Stimulated activated CD4-positive, alpha-beta T cell treated with anti-CD3 and anti-CD28 coated beads, Interleukin-1b, Interleukin-23, amount 100 ng/mL, for 4 hours (primary cell): ENCODE measurements around the gene RAB3C.
"Not testable (repeated sequence)": the region's sequence is repeated elsewhere in the genome, so short reads cannot be mapped to it uniquely, and the experiment has no call there.

Experiments used
- DNase-seq, 2 donors: peaks; one replicate each; pipeline ENCODE4 v3.0.0-alpha.2; 2020; ENCODE audit warnings: low read depth in 2 of 2

The RAB3C gene, protein sequence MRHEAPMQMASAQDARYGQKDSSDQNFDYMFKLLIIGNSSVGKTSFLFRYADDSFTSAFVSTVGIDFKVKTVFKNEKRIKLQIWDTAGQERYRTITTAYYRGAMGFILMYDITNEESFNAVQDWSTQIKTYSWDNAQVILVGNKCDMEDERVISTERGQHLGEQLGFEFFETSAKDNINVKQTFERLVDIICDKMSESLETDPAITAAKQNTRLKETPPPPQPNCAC

DNA sequence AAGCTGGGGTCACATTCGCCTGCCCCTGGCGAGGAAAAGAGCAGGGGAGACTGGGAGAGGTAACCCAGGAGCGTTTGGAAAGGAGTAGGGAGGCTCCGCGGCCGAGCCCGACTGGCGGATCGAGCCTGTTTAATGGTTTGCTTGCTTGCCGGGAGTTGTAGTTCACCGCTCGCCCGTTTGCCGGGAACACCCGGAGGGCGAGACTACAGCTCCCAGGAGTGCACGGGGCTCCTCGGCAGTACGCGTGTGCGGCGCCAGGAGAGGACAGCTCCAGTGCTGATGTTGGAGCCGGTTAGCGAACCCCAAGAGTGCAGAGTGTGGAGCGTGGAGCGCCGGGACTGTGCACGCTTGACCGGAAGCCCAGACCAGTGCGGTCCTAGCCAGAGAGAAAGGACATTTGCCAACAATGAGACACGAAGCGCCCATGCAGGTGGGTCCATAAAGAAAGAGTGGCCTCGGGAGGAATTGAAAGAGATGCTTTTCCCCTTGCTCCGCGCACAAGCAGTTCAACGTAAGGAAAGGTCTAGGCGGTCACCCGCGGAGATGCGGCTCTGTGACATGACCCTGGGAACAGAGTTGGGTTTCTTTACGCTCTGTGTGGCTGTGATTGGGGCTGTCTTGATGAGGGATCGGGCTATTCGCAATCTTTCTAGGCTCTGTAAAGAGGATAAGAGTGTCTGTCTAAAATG is at the start of gene RAB3C:
Gene RAB3C (plus strand): TSS at position 273 of the 689 bp plus-strand sequence. CDS start 134 bp downstream, at position 407.
- DNase-seq = peak in 1 of 2 donors; percentile 31

DNA sequence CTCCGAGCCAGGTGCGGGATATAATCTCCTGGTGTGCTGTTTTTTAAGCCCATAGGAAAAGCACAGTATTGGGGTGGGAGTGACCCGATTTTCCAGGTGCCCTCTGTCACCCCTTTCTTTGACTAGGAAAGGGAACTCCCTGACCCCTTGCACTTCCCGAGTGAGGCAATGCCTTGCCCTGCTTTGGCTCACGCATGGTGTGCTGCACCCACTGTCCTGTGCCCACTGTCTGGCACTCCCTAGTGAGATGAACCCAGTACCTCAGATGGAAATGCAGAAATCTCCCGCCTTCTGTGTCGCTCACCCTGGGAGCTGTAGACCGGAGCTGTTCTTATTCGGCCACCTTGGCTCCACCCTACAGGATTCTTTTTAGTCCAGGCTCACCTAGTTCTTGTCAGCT is 40.9 kb upstream of the RAB3C start:
- DNase-seq = not testable (repeated sequence)

DNA sequence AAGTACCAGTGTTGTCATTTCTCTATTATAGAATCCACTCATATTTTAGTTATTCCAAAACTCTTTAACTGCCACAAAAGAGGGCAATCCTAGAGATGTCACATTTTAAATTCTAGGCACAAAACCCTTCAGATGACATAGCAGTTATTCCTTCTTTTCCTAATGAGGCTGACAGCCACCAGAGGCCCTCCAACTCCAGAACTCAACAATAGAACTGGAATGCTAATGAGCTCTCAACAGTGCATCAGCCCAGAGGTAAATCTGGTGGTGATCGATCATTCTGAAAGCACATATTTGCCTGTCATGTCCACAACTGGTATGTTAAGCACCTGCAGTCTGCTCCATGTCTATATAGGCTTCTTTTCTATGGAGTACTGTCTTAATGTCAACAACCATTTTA is 40.2 kb upstream of the RAB3C start:
- no peak for DNase-seq

DNA sequence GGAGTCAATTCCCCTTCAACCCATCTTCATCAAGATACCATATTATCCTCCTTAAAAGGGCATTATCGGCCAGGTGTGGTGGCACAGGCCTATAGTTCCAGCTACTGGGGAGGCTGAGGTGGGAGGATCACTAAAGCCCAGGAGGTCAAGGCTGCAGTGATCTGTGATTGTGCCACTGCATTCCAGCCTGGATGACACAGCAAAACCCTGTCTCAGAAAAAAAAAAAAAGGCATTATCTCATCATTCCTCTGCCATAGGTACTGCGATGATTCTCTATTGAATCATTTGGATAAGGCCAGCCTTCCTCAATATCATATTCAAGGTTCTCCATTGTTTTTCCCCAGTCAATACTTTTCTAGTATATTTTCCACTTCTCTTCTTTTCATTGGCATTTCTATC is 39.2 kb upstream of the RAB3C start:
- no peak for DNase-seq

DNA sequence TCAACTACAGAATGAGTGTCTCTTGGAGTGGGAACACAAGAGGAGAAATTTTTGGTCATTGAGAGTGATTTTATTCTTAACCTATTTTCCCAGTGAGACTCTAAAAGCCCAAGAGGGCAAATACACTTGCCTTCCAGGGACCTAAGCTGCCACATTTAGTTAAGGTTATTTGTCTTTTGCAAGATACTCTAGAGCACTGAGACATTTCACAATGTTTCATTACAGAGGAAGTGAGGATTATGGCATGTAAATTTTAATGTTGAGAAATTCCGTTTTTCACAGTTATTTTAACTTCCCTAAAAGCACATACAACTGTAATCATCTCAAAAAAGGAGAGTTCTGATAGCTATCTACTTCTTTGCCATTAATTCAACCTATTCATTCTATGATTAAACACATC is 38.7 kb upstream of the RAB3C start:
- DNase-seq = no peak

DNA sequence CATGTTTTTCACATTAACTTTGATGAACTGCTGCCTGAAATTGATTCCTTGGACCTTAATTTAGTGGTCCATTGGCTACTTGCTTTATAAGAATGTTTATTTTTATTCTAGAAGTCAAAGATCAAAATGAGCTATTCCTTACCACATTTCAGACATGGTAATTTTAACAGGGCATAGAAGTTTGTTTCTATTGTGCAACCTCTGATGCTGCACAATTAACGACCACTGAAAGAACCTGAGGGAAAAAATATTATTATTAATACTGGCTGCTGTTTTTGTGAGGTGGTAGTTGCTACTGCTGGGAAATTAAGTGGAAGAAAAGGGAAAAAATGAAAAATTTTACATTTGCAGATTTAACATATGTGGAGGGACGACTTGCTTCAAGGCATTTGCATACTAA is 37.9 kb upstream of the RAB3C start:
- no peak for DNase-seq

DNA sequence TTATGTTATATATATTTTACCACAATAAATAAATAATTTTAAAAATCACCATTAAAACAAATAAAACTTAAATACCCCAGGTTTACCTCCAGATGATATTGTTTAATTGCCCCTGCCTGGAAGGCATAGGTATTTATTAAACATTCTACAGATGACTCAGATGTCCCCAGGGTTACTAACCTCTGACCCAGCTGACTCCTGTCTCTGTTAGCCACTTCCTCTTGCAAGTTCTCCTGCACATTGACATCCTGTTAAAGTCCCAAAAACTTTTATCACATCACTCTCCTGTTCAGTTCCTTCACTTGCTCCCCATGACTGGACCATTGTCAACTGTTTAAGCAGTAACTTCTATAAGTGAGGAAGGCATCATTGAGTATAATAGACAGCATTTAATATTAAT is 37.0 kb upstream of the RAB3C start:
- no peak for DNase-seq

DNA sequence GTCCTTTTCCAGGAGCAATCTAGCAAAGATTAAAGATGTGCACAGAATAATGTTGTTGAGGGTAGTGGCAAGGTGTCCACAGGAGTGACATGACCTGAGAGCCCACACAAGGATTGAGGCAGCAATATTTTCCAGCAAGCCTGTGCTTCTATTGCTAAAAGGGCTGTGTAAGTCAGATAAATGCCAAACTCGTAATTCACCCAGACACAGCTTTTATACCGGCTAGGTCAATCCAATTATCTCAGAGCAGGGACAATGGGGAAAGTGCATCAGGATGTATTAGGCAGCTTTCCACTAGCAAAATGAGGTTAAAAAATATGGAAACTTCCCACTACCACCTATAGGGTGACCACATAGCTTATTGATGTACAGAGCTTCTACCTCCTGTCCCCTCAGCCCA is 34.8 kb upstream of the RAB3C start:
- DNase-seq = no peak

DNA sequence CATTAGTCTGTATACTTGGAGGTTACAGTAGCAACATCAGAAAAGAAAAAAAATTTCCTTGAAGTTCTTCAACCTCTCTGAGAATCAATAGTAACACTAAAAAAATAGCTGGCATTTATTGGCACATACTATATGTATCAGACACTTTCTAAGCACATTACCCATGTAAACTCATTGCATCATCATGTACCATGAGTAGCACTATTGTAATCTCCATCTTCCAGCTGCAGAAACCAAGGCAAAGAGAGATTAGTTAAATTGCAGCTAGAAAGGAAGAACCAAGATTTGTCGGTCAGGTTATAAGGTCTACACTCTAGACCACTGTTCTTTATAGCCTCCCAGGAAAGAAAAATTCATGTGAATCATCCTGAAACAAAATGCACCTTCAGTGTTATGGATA is 31.4 kb upstream of the RAB3C start:
- no peak for DNase-seq

DNA sequence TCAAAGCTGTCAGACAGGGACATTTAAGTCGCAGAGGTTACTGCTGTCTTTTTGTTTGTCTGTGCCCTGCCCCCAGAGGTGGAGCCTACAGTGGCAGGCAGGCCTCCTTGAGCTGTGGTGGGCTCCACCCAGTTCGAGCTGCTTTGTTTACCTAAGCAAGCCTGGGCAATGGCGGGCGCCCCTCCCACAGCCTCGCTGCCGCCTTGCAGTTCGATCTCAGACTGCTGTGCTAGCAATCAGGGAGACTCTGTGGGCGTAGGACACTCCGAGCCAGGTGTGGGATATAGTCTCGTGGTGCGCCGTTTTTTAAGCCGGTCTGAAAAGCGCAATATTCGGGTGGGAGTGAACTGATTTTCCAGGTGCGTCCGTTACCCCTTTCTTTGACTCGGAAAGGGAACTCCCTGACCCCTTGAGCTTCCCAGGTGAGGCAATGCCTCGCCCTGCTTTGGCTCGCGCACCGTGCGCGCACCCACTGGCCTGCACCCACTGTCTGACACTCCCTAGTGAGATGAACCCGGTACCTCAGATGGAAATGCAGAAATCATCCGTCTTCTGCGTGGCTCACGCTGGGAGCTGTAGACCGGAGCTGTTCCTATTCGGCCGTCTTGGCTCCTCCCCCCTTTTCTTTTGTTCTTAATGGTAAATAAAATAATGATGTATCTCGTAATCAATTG is 25.1 kb upstream of the RAB3C start:
- DNase-seq = not testable (repeated sequence)

DNA sequence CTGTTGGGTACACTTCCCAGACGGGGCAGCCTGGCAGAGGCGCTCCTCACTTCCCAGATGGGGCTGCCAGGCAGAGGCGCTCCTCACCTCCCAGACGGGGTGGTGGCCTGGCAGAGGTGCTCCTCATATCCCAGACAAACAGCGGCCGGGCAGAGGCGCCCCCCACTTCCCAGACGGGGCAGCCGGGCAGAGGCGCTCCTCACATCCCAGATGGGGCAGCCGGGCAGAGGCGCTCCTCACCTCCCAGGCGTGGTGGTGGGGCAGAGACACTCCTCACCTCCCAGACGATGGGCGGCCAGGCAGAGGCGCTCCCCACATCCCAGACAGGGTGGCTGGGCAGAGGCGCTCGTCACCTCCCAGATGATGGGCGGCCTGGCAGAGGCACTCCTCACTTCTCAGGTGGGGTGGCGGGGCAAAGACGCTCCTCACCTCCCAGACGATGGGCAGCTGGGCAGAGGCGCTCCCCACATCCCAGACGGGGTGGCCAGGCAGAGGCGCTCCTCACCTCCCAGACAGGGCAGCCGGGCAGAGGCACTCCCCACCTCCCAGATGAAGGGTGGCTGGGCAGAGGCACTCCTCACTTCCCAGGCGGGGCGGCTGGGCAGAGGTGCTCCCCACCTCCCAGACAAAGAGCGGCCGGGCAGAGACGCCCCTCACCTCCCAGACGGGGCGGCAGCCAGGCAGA is 19.7 kb upstream of the RAB3C start:
- not testable (repeated sequence) for DNase-seq

DNA sequence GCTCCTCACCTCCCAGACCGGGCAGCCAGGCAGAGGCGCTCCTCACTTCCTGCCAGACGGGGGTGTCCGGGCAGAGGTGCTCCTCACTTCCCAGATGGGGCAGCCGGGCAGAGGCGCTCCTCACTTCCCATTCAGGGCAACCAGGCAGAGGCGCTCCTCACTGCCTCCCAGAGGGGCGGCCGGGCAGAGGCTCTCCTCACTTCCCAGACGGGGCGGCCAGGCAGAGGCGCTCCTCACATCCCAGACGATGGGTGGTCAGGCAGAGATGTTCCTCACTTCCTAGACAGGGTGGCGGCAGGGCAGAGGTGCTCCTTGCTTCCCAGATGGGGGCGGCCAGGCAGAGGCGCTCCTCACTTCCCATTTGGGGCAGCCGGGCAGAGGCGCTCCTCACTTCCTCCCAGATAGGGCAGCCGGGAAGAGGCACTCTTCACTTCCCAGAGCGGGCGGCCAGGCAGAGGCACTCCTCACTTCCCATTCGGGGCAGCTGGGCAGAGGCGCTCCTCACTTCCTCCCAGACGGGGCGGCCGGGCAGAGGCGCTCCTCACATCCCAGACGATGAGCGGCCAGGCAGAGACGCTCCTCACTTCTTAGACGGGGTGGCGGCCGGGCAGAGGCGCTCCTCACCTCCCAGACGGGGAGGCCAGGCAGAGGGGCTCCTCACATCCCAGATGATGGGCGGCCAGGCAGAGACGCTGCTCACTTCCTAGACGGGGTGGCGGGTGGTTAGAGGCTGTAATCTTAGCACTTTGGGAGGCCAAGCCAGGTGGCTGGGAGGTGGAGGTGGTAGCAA is 18.6 kb upstream of the RAB3C start:
- not testable (repeated sequence) for DNase-seq

DNA sequence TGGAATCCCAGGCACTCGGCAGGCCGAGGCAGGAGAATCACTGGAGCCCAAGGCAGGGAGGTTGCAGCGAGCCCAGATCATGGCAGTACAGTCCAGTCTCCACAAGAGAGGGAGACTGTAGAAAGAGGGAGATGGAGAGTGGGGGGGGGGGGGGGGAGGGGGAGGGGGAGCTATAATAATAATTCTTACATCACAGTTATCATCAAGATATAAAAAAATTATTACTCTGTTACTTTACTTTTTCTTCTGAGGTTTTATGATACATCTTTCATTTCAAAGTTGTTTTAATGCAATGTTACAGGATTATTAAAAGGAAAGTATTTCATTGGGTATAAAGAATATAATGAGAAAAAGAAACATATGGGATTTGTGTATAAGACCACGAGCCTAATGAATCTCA is 17.8 kb upstream of the RAB3C start:
- DNase-seq = no peak

DNA sequence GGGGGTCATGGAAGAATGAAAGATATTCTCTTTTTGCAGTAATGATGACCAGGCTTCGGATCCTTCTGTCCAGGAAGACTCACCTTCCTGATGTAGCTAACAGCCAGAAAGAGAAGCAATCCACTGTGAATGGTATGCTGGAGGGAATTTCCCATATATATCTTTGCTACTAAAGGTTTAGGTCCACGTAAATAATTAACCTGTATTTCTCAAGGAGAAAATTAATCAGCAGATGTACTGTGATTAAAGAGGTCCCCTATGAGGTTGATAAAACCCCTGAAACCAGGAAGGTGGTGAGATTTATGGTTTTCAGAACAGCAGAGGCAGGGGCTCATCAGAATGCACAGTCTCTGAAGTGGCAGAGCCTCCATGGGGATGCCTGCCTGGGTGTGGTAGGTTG is 11.4 kb upstream of the RAB3C start:
- no peak for DNase-seq

DNA sequence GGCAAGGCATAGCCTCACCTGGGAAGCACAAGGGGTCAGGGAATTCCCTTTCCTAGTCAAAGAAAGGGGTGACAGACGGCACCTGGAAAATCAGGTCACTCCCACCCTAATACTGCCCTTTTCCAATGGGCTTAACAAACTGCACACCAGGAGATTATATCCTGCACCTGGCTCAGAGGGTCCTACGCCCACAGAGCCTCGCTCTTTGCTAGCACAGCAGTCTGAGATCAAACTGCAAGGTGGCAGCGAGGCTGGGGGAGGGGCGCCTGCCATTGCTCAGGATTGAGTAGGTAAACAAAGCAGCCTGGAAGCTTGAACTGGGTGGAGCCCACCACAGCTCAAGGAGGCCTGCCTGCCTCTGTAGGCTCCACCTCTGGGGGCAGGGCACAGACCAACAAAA is 9.9 kb upstream of the RAB3C start:
- not testable (repeated sequence) for DNase-seq

DNA sequence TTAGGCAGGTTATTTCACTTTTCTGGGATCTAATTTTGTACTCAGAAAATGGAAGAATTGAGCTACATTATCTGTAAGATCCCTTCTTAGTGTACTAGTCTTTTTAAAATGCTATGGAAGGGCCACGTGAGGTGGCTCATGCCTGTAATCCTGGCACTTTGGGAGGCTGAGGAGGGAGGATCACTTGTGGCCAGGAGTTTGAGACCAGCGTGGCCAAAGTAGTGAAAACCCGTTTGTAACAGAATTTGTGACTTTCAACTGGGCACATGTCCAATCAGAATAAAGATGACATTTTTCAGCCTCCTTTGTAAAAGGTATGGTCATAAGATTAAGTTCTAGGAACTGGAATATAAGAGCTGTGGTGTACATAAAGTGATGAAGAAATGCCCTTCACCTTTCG is 3.1 kb upstream of the RAB3C start:
- no peak for DNase-seq

DNA sequence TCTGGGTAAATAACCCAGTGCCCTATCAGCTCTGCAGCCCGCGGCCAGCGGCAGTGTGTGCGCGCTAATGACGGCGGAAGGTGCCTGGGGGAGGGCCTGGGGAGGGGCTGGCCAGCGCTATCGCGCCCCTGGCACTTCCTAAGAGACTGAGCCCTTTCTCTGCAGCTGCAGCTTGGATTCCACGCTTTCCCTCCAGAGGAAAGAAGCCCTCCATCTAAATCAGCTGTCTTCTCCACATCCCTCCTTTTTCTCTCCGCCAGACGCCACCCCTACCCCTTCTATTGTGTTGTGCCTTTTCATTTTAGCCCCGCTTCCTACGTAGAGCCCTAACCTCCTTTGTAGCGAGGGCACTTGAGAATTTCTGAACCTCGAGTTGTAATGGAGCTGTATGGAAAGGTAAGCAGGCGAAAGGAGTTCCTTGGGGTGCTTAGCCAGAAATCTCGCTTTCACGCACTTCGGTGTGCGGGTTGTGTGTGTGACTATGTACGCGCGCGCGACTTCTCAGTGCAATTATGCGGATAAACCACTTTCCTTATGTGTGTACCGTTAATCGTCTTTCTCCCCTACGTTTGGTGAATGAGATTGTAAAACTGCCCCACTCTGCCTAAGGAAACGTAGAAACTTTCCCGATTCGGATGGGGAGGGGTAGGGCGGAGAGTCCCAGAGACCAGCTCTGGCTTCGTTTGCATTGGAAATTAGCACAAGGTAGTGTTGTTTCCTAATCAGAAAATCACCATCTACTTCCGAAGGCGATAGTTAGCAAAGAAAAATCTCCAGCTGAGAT is 664 bp upstream of the RAB3C start:
- no peak for DNase-seq

DNA sequence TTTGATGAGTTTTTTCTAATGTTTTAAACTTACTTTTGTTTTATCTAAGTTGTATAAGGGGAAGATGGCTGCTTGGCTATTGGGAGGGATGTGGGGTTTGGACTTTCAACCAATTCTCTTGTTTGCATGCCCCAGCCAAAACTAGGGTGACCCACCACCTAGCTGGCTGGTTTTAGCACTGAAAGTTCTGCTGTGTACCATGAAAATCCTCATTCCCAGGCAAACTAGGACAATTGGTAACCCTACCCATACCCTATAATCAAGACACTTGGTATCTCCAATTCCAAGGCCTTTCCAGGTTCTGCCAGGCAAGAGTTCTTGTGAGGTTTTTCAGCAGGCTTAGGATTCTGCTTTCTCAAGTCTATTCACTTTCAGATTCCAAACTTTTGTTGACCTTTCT is 13.1 kb downstream of the RAB3C start:
- DNase-seq = no peak

DNA sequence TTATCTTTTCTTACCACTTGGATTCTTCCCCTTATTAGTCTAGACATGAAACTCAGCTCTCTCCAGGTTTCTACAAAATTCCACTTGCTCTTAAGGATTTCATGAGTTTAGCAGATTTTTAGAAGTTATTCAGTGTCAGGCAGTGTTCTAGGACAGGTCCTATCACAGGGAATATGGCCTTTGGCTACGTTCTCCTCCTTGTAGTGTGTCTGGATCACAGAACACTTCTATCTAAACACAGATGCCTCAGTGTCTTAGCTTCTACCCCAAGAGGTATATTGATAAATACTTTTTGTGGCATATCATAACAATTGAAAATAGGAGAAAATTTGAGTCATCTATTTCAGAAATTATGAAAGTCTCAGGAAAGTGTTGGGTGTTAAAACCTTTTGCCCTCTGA is 15.6 kb downstream of the RAB3C start:
- DNase-seq = no peak

DNA sequence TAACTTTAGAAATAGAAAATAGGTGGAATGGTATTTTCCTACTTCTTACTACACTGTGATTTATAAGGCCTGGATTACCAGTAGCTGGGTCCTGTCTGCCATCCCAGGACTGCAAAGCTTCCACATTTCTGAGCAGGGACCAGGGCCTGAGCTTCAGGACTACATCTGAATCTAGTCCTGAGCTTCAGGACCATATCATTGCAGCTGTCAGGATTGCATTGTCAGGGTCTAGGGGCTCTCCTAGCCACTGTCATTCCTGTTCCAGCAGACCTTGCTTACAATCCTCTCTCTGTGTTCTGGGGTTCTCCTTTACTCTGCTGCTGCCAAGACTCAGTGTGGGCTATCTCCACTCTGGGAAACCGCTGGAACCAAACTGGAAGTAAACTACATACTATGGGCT is 16.3 kb downstream of the RAB3C start:
- DNase-seq = no peak

DNA sequence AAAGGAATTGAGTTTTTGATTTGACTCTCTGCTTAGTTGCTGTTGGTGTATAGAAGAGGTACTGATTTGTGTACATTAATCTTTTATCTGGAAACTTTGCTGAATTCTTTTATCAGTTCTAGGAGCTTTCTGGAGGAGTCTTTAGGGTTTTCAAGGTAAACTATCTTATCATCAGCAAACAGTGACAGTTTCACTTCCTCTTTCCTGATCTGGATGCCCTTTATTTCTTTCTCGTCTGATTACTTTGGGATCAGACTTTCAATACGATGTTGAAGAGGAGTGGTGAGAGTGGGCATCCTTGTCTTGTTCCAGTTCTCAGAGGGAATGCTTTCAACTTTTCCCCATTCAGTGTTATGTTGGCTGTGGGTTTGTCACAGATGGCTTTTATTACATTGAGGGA is 17.7 kb downstream of the RAB3C start:
- DNase-seq = not testable (repeated sequence)
